Ascending aorta (tissue), 2 donors: Measurements from ENCODE around the gene GANC. TPM values are rescaled to one million over a fixed set of nuclear protein-coding genes. Genes with fewer than 3 reads are reported as not detected.

Source experiments
- DNase-seq, 2 donors: peaks; one replicate each; pipeline ENCODE4 v3.0.0-alpha.2; 2019; ENCODE audit warnings: low spot score in 2 of 2
- H3K27ac ChIP-seq, 2 donors: fragments of 200-600 bp; sonication (generic); one replicate each; pipeline ENCODE4 v1.5.1; 2016 to 2017; ENCODE audit warnings: mild to moderate bottlenecking in 1 of 2
- H3K27me3 ChIP-seq: fragments of 200-600 bp; sonication (generic); one replicate; pipeline ENCODE4 v1.5.1; 2017
- H3K36me3 ChIP-seq, 2 donors: fragments of 200-600 bp; sonication (generic); one replicate each; pipeline ENCODE4 v1.5.1; 2016
- H3K4me1 ChIP-seq, 2 donors: fragments of 200-600 bp; sonication (generic); one replicate each; pipeline ENCODE4 v1.5.1; 2016 to 2017; ENCODE audit warnings: mild to moderate bottlenecking in 1 of 2
- H3K4me3 ChIP-seq, 2 donors: fragments of 200-600 bp; sonication (generic); one replicate each; pipeline ENCODE4 v1.5.1; 2016 to 2017; ENCODE audit warnings: mild to moderate bottlenecking in 1 of 2
- H3K9me3 ChIP-seq, 2 donors: fragments of 200-600 bp; sonication (generic); one replicate each; pipeline ENCODE4 v1.5.1; 2016
- CTCF ChIP-seq, 3 experiments: fragments of 200-600 bp in 2 of 3; fragments of 450-650 bp in 1 of 3; sonication (generic) in 2 of 3; IDR thresholded peaks; one replicate each; pipeline ENCODE4 v1.5.1; 2016 to 2019; ENCODE audit warnings: antibody characterized with exemption in 3 of 3, mild to moderate bottlenecking in 1 of 3, moderate library complexity in 1 of 3
- intact Hi-C: fragments of 100-400 bp; cut with DNase I; formaldehyde crosslinking; loops from one replicate; pipeline ENCODE4 v1.15.1; 2023
- total RNA-seq: library from RNA; depleted of rRNA; stranded (reverse); fragments of >200 nt; gene quantifications from one replicate; pipeline ENCODE4 v1.1.0, GENCODE V29; 2016

The GANC gene
- total RNA-seq, 1 donor from 2014 or later, result 22.9 TPM

DNA sequence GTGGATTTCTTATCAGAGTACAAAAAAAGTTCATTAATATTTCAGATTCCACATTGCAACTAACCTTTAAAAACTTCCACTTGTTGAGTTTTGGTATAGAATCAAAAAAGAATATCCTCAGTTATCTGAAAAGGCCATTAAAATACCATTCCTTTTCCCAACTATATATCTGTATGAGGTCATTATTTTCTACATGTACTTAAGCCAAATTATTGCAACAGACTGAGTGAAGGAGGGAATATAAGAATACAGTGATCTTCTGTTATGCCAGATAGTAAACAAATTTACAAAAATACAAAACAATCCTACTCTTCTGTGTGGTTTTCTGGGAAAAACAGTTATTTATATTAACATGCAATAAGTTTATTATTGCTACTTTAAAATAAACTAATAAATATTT lies 5.7 kb upstream of the GANC start:
- Histone ChIP-seq H3K4me3 (no peak overlapping the region), H3K9me3 (no peaks in the 10 kb centered on the region), H3K27me3 (no peaks in the 10 kb centered on the region), H3K27ac (no peak overlapping the region), H3K4me1 (peaks cover 8 to 20% of the 10 kb centered on the region in 2 donors), H3K36me3 (peaks cover 29 to 55% of the 10 kb centered on the region in 2 donors)
- TF ChIP-seq CTCF (IDR thresholded peaks at IDR 0.05), result no peak
- DNase-seq, result no peak
- intact Hi-C loops, result no loop called here

GRCh38 chr15:42270551-42270950 lies 2.5 kb upstream of the GANC start:
- no peak for TF ChIP-seq CTCF (IDR thresholded peaks at IDR 0.05)
- intact Hi-C loops, result loop anchor here (5.0 to 10.0 kb wide), 4 partner anchors 202 to 443 kb away; partner anchors contain the start of genes HAUS2, JMJD7, LRRC57 and ZNF106
- Histone ChIP-seq H3K9me3 (no peaks in the 10 kb centered on the region), H3K27ac (peak overlapping the region in 1 of 2 donors; percentile 100), H3K4me1 (peaks cover 9 to 32% of the 10 kb centered on the region in 2 donors), H3K4me3 (no peak overlapping the region), H3K27me3 (no peaks in the 10 kb centered on the region), H3K36me3 (peaks cover 10 to 27% of the 10 kb centered on the region in 2 donors)
- DNase-seq, result no peak

DNA sequence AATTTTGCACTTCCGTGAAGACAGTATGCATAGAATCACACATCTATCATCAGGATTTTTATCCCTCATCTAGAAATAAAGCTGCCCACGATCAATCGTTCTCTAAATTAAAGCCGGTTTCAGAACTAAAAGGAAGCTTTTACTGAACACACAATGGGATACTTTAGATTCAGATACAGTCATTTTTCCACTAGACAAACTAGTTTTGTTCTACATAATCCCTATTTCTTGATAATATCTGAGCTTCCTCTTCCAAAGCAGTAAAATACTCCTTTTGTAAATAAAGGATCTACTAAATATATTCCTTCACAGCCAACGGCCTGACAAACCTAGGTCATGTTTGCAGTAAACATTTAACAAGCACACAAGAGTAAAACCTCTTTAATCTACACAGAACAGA lies 2.0 kb upstream of the GANC start:
- DNase-seq, result no peak
- intact Hi-C loops, result loop anchor here (5.0 to 10.0 kb wide), 4 partner anchors 201 to 444 kb away; partner anchors contain the start of genes HAUS2, JMJD7, LRRC57 and ZNF106
- Histone ChIP-seq H3K27ac (peak overlapping the region in 1 of 2 donors; percentile 100), H3K4me3 (peak overlapping the region in 1 of 2 donors; percentile 17), H3K27me3 (no peaks in the 10 kb centered on the region), H3K9me3 (no peaks in the 10 kb centered on the region), H3K36me3 (peaks cover 5 to 22% of the 10 kb centered on the region in 2 donors), H3K4me1 (peaks cover 9 to 37% of the 10 kb centered on the region in 2 donors)
- TF ChIP-seq CTCF (IDR thresholded peaks at IDR 0.05), result no peak

- DNase-seq, result peak; percentile 14 to 84
- Histone ChIP-seq H3K4me1 (peaks cover 9 to 40% of the 10 kb centered on the region in 2 donors), H3K27ac (peak overlapping the region; percentile 99 to 100), H3K9me3 (no peaks in the 10 kb centered on the region), H3K27me3 (no peaks in the 10 kb centered on the region), H3K4me3 (peak overlapping the region; percentile 74 to 89), H3K36me3 (peaks cover 5 to 11% of the 10 kb centered on the region in 2 donors)
- intact Hi-C loops, result loop anchor here (2.0 to 10.0 kb wide), 5 partner anchors 65 to 447 kb away; partner anchors contain the start of genes HAUS2, JMJD7, LRRC57 and VPS39
- TF ChIP-seq CTCF (IDR thresholded peaks at IDR 0.05), result no peak
Measured at GRCh38 chr15:42273900-42274701, 1.1 kb downstream of the GANC start.

GRCh38 chr15:42274702-42274989 lies 1.6 kb downstream of the GANC start:
- no peak for DNase-seq
- H3K27me3 ChIP-seq, result no peaks in the 10 kb centered on the region
- peaks cover 5 to 17% of the 10 kb centered on the region in 2 donors for H3K36me3 ChIP-seq
- H3K4me3 ChIP-seq, result peak overlapping the region; percentile 74 to 89
- TF ChIP-seq CTCF (IDR thresholded peaks at IDR 0.05), result no peak
- H3K27ac ChIP-seq, result peak overlapping the region; percentile 99 to 100
- H3K9me3 ChIP-seq, result no peaks in the 10 kb centered on the region
- H3K4me1 ChIP-seq, result peaks cover 9 to 37% of the 10 kb centered on the region in 2 donors
- intact Hi-C loops, result loop anchor here (5.0 to 10.0 kb wide), 4 partner anchors 198 to 447 kb away; partner anchors contain the start of genes HAUS2, JMJD7, LRRC57 and ZNF106
